ACHN (cell line): ENCODE results near the gene PDSS2.
"Not testable (repeated sequence)": the region's sequence is repeated elsewhere in the genome, so short reads cannot be mapped to it uniquely, and the experiment has no call there.

Source experiments
- DNase-seq: peaks from one replicate; pipeline ENCODE4 v3.0.0-alpha.2; 2015
- in situ Hi-C: cut with HindIII; loops from 2 replicates; pipeline ENCODE4 v1.10.0; 2017; ENCODE audit warnings: low sequenced_read_pairs, low pct_ligation_motif_present, low pct_unique_long_range_greater_than_20kb

PDSS2 gene

GRCh38 chr6:107123501-107123900, 335.9 kb downstream of the PDSS2 start:
- no peak for DNase-seq
- in situ Hi-C loops, result no loop called here

- in situ Hi-C loops, result no loop called here
- no peak for DNase-seq
Observed at GRCh38 chr6:107122748-107123147, 336.6 kb downstream of the PDSS2 start.

GRCh38 chr6:107121964-107122495, 337.3 kb downstream of the PDSS2 start:
- no peak for DNase-seq
- in situ Hi-C loops, result no loop called here

- DNase-seq, result no peak
- in situ Hi-C loops, result no loop called here
Observed at GRCh38 chr6:107121266-107121665, 338.1 kb downstream of the PDSS2 start.

GRCh38 chr6:107120404-107120803, 339.0 kb downstream of the PDSS2 start:
- in situ Hi-C loops, result no loop called here
- no peak for DNase-seq

GRCh38 chr6:107118976-107119375, 340.4 kb downstream of the PDSS2 start:
- in situ Hi-C loops, result no loop called here
- DNase-seq, result no peak

- DNase-seq, in situ Hi-C loops: not testable (repeated sequence)
Observed at GRCh38 chr6:107118540-107118939, 340.8 kb downstream of the PDSS2 start.

GRCh38 chr6:107116931-107117330, 342.4 kb downstream of the PDSS2 start:
- no peak for DNase-seq
- in situ Hi-C loops, result no loop called here

GRCh38 chr6:107116328-107116892, 343.0 kb downstream of the PDSS2 start:
- peak; percentile 19 for DNase-seq
- in situ Hi-C loops, result no loop called here

- peak; percentile 50 for DNase-seq
- in situ Hi-C loops, result no loop called here
Observed at GRCh38 chr6:107115695-107116327, 343.6 kb downstream of the PDSS2 start.

- in situ Hi-C loops, result no loop called here
Observed at GRCh38 chr6:107114926-107115694, 344.3 kb downstream of the PDSS2 start, which contains the start of gene BEND3. BEND3 (minus strand) TSS chr6:107115515; CDS start chr6:107099285, 16,230 bp downstream.

GRCh38 chr6:107114213-107114925, 345.0 kb downstream of the PDSS2 start:
- in situ Hi-C loops, result no loop called here
- peak; percentile 85 for DNase-seq

More at GRCh38 chr6:107114926-107115694, 344.3 kb downstream of the PDSS2 start, which contains the start of gene BEND3:
- peak; percentile 33 for DNase-seq

GRCh38 chr6:107110200-107110599, 349.2 kb downstream of the PDSS2 start:
- no peak for DNase-seq
- in situ Hi-C loops, result no loop called here

GRCh38 chr6:107108201-107108890, 351.0 kb downstream of the PDSS2 start:
- in situ Hi-C loops, result no loop called here
- no peak for DNase-seq

- DNase-seq, result no peak
- in situ Hi-C loops, result no loop called here
Observed at GRCh38 chr6:107107791-107108190, 351.6 kb downstream of the PDSS2 start.

- DNase-seq, result no peak
- in situ Hi-C loops, result no loop called here
Observed at GRCh38 chr6:107106165-107106564, 353.2 kb downstream of the PDSS2 start.

- in situ Hi-C loops, result no loop called here
- DNase-seq, result no peak
Observed at GRCh38 chr6:107105511-107106116, 353.8 kb downstream of the PDSS2 start.

- in situ Hi-C loops, result no loop called here
Observed at GRCh38 chr6:107103082-107103481, 356.3 kb downstream of the PDSS2 start.

More at GRCh38 chr6:107103082-107103481, 356.3 kb downstream of the PDSS2 start:
- DNase-seq, result no peak
